ENCODE results near the gene MYH9.
"Not testable (repeated sequence)": the region's sequence is repeated elsewhere in the genome, so short reads cannot be mapped to it uniquely, and the experiment has no call there.

The MYH9 gene

GRCh38 chr22:36387959-36388726 lies at the start of gene MYH9:
TSS of gene MYH9 (minus strand) at chr22:36387967. CDS start at chr22:36349236, 38,731 bp downstream.
- peak; percentile 98 for DNase-seq (ENCODE audit: low read depth)
- H3K4me3 ChIP-seq (ENCODE audit: low read depth, low read length), result peak within 1 kb of the TSS; percentile 90

GRCh38 chr22:36435516-36436415 lies 48.0 kb upstream of the MYH9 start:
- no peak overlapping the region for H3K4me3 ChIP-seq (ENCODE audit: low read depth, low read length)
- no peak for DNase-seq (ENCODE audit: low read depth)

GRCh38 chr22:36433318-36434231 lies 45.8 kb upstream of the MYH9 start:
- DNase-seq (ENCODE audit: low read depth), result no peak
- no peak overlapping the region for H3K4me3 ChIP-seq (ENCODE audit: low read depth, low read length)

GRCh38 chr22:36432592-36433317 lies 45.0 kb upstream of the MYH9 start:
- DNase-seq (ENCODE audit: low read depth), result no peak
- H3K4me3 ChIP-seq (ENCODE audit: low read depth, low read length), result no peak overlapping the region

- H3K4me3 ChIP-seq (ENCODE audit: low read depth, low read length), result no peak overlapping the region
- DNase-seq (ENCODE audit: low read depth), result no peak
Measured at GRCh38 chr22:36431977-36432376, 44.2 kb upstream of the MYH9 start.

- no peak overlapping the region for H3K4me3 ChIP-seq (ENCODE audit: low read depth, low read length)
- no peak for DNase-seq (ENCODE audit: low read depth)
Measured at GRCh38 chr22:36430863-36431262, 43.1 kb upstream of the MYH9 start.

GRCh38 chr22:36427952-36428351 lies 40.2 kb upstream of the MYH9 start:
- H3K4me3 ChIP-seq (ENCODE audit: low read depth, low read length); DNase-seq (ENCODE audit: low read depth): not testable (repeated sequence)

- DNase-seq (ENCODE audit: low read depth), result no peak
- no peak overlapping the region for H3K4me3 ChIP-seq (ENCODE audit: low read depth, low read length)
Measured at GRCh38 chr22:36425977-36426523, 38.3 kb upstream of the MYH9 start.

GRCh38 chr22:36424901-36425579 lies 37.3 kb upstream of the MYH9 start:
- H3K4me3 ChIP-seq (ENCODE audit: low read depth, low read length), result no peak overlapping the region
- DNase-seq (ENCODE audit: low read depth), result no peak

GRCh38 chr22:36424466-36424865 lies 36.7 kb upstream of the MYH9 start:
- not testable (repeated sequence) for H3K4me3 ChIP-seq (ENCODE audit: low read depth, low read length); DNase-seq (ENCODE audit: low read depth)

GRCh38 chr22:36423461-36424404 lies 36.0 kb upstream of the MYH9 start:
- no peak for DNase-seq (ENCODE audit: low read depth)
- no peak overlapping the region for H3K4me3 ChIP-seq (ENCODE audit: low read depth, low read length)

- H3K4me3 ChIP-seq (ENCODE audit: low read depth, low read length), result no peak overlapping the region
- DNase-seq (ENCODE audit: low read depth), result no peak
Measured at GRCh38 chr22:36422287-36423014, 34.7 kb upstream of the MYH9 start.

- no peak overlapping the region for H3K4me3 ChIP-seq (ENCODE audit: low read depth, low read length)
Measured at GRCh38 chr22:36419912-36420882, 32.4 kb upstream of the MYH9 start.

GRCh38 chr22:36419177-36419911 lies 31.6 kb upstream of the MYH9 start:
- H3K4me3 ChIP-seq (ENCODE audit: low read depth, low read length), result no peak overlapping the region
- DNase-seq (ENCODE audit: low read depth), result no peak

More at GRCh38 chr22:36419912-36420882, 32.4 kb upstream of the MYH9 start:
- no peak for DNase-seq (ENCODE audit: low read depth)

GRCh38 chr22:36417281-36417686 lies 29.5 kb upstream of the MYH9 start:
- no peak for DNase-seq (ENCODE audit: low read depth)

More at GRCh38 chr22:36417281-36417686, 29.5 kb upstream of the MYH9 start:
- H3K4me3 ChIP-seq (ENCODE audit: low read depth, low read length), result no peak overlapping the region
